GM12874 (cell line): Measurements from ENCODE around the gene SEPTIN1.
A peak's percentile ranks its signal among the peaks of the same experiment; 100 is the strongest.

ENCODE experiments used
- TF ChIP-seq, protein P1 (sequence below): IDR thresholded peaks from 2 replicates; pipeline ENCODE4 v1.5.1; 2011; ENCODE audit warnings: low read depth, mild to moderate bottlenecking, control low read depth, low read length, moderate library complexity; ENCODE audit not compliant: insufficient read depth

The SEPTIN1 gene

DNA sequence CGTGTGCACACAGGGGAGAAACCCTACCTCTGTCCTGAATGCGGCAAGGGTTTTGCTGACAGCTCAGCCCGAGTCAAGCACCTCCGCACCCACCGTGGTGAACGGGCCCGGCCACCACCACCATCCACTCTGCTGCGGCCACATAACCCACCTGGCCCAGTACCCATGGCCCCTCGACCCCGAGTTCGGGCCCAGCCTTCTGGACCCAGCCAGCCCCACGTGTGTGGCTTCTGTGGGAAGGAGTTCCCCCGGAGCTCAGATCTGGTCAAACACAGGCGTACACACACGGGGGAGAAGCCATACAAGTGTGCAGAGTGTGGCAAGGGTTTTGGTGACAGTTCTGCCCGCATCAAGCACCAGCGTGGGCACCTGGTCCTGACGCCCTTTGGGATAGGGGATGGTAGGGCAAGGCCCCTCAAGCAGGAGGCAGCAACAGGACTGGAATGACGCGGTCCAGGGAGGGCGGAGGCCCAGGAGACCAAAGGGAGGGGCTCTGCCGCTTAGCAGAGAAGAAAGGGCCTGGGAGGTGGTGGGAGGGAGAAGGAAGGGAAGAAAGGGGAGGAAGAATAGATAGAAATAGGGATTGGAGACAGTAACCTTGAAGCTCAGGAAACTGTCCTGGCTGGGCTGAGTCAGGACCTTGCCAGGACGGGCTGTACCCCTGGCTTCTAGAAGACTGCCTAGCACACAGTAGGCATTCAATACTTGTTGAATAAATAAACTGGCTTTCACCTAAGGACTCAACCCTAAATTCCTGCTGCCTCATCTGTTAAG is 16.5 kb upstream of the SEPTIN1 start:
- TF ChIP-seq, protein P1, sequence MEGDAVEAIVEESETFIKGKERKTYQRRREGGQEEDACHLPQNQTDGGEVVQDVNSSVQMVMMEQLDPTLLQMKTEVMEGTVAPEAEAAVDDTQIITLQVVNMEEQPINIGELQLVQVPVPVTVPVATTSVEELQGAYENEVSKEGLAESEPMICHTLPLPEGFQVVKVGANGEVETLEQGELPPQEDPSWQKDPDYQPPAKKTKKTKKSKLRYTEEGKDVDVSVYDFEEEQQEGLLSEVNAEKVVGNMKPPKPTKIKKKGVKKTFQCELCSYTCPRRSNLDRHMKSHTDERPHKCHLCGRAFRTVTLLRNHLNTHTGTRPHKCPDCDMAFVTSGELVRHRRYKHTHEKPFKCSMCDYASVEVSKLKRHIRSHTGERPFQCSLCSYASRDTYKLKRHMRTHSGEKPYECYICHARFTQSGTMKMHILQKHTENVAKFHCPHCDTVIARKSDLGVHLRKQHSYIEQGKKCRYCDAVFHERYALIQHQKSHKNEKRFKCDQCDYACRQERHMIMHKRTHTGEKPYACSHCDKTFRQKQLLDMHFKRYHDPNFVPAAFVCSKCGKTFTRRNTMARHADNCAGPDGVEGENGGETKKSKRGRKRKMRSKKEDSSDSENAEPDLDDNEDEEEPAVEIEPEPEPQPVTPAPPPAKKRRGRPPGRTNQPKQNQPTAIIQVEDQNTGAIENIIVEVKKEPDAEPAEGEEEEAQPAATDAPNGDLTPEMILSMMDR, result no peak

DNA sequence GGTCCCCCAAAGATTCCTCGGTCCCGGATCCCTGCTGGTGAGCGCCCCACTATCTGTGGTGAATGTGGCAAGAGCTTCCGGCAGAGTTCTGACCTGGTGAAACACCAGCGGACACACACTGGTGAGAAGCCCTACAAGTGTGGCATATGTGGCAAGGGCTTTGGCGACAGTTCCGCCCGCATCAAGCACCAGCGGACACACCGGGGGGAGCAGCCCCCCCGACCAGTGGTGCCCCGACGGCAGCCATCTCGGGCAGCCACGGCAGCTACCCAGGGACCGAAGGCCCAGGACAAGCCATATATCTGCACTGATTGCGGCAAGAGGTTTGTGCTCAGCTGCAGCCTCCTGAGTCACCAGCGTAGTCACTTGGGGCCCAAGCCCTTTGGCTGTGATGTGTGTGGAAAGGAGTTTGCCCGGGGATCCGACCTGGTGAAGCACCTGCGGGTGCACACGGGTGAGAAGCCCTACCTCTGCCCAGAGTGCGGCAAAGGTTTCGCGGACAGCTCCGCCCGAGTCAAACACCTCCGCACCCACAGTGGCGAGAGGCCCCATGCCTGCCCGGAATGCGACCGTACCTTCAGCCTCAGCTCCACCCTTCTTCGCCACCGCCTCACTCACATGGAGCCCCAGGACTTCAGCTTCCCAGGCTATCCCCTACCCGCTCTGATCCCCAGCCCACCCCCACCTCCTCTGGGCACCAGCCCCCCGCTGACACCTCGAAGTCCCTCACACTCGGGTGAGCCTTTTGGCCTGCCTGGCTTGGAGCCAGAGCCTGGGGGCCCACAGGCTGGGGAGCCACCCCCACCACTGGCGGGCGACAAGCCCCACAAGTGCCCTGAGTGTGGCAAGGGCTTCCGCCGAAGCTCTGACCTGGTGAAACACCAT is 15.7 kb upstream of the SEPTIN1 start:
- TF ChIP-seq, protein P1, result no peak

DNA sequence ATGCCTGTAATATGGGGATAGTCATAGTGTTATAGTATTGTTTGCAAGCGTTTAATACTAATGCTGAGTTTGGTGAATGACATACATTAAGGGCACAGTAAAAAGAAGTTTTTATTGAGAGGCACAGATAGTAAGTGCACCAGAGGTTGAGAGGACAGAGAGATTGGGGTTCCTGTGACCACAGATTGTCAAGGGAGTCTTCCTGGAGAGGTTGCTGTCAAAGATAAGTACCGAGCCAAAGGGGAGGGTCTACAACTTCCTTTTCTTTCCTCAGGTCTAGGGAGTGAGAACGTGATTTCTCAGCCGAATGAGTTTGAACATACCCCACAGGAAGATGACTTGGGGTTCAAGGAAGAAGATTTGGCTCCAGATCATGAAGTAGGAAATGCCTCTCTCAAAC is 14.7 kb upstream of the SEPTIN1 start:
- TF ChIP-seq, protein P1, result no peak

DNA sequence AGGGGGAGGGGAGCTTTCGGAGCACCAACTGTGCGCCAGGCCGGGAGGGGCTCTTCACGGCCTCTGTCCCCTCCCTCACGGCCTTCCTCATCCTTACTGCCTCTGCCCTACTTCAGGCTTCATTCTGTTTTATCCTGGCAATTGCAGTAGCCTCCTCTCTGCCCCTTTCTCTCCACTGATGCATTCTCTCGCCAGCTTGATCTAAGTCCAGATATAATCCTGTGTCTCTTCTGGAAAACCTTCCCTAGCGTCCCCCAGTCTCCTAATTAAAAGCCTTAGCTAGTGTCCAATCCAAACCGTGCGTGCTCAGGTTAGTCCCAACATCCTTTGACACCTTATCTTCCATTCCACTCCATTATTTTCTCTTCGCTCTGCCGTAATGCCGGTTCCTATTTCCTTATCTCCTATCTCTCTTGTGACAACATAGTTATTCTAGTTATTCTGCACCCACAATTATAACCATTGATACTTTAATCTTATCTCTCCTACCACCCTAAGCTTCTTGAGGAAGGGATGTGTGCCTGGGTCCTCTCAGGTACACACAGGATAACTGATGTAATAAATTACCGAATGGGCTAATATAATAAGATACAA is 13.7 kb upstream of the SEPTIN1 start:
- TF ChIP-seq, protein P1, result no peak

DNA sequence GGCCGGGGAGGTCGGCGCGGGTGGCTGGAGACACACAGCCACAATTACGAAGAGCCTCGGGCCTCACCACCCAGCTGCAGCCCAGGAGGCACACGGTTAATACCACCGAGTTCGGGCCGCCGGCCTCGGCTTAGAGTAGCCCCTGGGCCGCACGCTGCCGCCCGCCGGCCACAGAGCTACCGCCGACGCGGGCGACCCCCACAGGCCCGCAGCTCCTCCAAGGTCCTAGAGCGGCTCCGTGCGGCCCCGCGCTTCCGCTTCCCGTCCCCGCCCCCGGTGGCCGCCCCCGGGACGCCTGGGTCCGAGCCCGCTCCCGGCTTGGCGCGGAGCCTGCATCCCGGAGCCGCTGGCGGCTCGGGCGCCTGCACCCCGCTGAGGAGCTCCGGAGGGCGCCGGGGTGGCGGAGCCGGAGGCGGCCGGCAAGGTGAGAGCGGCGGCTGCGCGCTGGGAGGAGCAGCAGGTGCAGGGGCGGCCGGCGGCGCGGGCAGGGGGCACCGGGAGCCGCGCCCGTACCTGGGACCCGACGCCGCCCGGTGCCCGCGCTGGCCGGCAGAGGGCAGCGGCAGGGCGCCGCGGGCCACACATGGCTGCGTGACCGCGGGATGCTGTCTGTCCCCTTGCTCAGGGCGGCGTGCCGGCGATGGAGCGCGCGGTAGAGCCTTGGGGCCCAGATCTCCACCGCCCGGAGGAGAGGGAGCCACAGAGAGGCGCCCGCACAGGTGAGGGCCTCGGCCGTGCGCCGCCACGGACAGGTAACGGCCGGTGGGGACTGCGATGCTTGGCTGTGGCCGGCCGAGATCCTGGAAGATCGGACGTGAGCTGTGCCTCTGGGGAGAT is 13.0 kb upstream of the SEPTIN1 start, which contains the start of gene ZNF48:
TSS of gene ZNF48 (plus strand) at position 266 of the 837 bp plus-strand sequence. CDS start at position 641, 375 bp downstream.
- TF ChIP-seq, protein P1, result peak; percentile 56

DNA sequence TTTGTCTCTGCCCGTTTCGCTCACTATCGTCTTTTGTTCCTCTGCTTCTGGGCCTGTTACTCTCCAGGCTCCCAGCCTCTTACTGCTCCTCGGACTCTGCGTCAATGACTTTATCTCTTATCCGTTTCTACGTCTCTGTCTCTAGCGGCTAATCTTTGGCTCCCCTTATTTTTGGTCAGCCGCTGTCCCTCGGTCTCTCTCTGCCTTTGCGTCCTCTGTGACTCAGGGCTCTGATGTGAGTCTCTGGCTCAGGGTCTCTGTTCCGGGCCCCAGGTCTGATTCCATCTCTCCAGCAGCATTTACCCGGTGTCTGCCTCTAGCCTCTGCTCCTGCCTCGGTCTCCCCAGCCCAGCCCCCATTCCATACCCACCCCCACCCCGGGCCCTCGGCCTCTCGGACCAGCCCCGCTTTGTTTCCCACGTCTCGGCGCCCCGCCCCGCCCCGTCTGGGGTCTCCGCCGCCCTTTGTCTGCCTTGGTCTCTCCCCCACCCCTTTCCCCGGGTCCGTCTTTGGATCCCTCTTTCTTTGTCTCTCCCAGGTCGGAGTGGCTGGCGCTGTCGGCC is 12.3 kb upstream of the SEPTIN1 start:
- TF ChIP-seq, protein P1, result no peak
